Keratinocyte (primary cell): ENCODE data around the gene SOHLH1. TPM values are rescaled to one million over a fixed set of nuclear protein-coding genes. Genes with fewer than 3 reads are reported as not detected.

Experiments used
- DNase-seq: peaks from one replicate; pipeline ENCODE4 v3.0.0-alpha.2; 2011; ENCODE audit warnings: low read depth, missing footprints, low spot score
- FAIRE-seq: peaks from 2 replicates; lab custom pipeline; 2011; peaks lifted over from hg19 to GRCh38; lab: Jason Lieb, UNC
- H2AFZ ChIP-seq: 2 replicates; pipeline ENCODE4 v1.6.0; 2012; ENCODE audit warnings: low read length, control low read depth, inconsistent platforms; ENCODE audit not compliant: control insufficient read depth
- H3K27ac ChIP-seq: 2 replicates; pipeline ENCODE4 v1.5.1; 2011; ENCODE audit warnings: low read length; ENCODE audit not compliant: control insufficient read depth, insufficient read depth
- H3K27me3 ChIP-seq: 3 replicates; pipeline ENCODE4 v1.6.0; 2011; ENCODE audit warnings: low read length; ENCODE audit not compliant: control insufficient read depth, insufficient read depth; ENCODE audit errors: extremely low read depth
- H3K36me3 ChIP-seq, 2 experiments: 2 replicates in 1 of 2; 3 replicates in 1 of 2; pipeline ENCODE4 v1.5.1; 2011; ENCODE audit warnings: low read length in 2 of 2, mild to moderate bottlenecking in 1 of 2; ENCODE audit not compliant: control insufficient read depth in 2 of 2, insufficient read depth in 2 of 2; ENCODE audit errors: extremely low read depth in 1 of 2
- H3K4me1 ChIP-seq: 3 replicates; pipeline ENCODE4 v1.5.1; 2011; ENCODE audit warnings: low read length; ENCODE audit not compliant: control insufficient read depth, insufficient read depth; ENCODE audit errors: extremely low read depth
- H3K4me2 ChIP-seq: 3 replicates; pipeline ENCODE4 v1.6.0; 2011; ENCODE audit warnings: low read depth, low read length; ENCODE audit not compliant: control insufficient read depth, insufficient read depth; ENCODE audit errors: extremely low read depth
- H3K4me3 ChIP-seq, 3 experiments: fragments of 200-600 bp in 1 of 3; sonication (generic) in 1 of 3; 2 replicates in 2 of 3; 3 replicates in 1 of 3; pipeline ENCODE4 v1.5.1; 2011 to 2016; ENCODE audit warnings: low read length in 3 of 3, mild to moderate bottlenecking in 3 of 3, control low read depth in 2 of 3, inconsistent platforms in 1 of 3, low read depth in 1 of 3, mixed read lengths in 1 of 3, mixed run types in 1 of 3, moderate library complexity in 1 of 3; ENCODE audit not compliant: control insufficient read depth in 2 of 3, insufficient read depth in 2 of 3; ENCODE audit errors: extremely low read depth in 1 of 3
- H3K79me2 ChIP-seq: 2 replicates; pipeline ENCODE4 v1.6.0; 2012; ENCODE audit warnings: low read length; ENCODE audit not compliant: control insufficient read depth, insufficient read depth
- H3K9ac ChIP-seq: 3 replicates; pipeline ENCODE4 v1.6.0; 2011; ENCODE audit warnings: low read length; ENCODE audit not compliant: control insufficient read depth, insufficient read depth; ENCODE audit errors: extremely low read depth
- H3K9me1 ChIP-seq: 3 replicates; pipeline ENCODE4 v1.6.0; 2011; ENCODE audit warnings: low read length; ENCODE audit not compliant: control insufficient read depth, insufficient read depth; ENCODE audit errors: extremely low read depth
- H3K9me3 ChIP-seq: 2 replicates; pipeline ENCODE4 v1.5.1; 2012; ENCODE audit warnings: low read depth, low read length; ENCODE audit not compliant: control insufficient read depth
- H4K20me1 ChIP-seq: 3 replicates; pipeline ENCODE4 v1.6.0; 2011; ENCODE audit warnings: low read length; ENCODE audit not compliant: control insufficient read depth, insufficient read depth; ENCODE audit errors: extremely low read depth
- CTCF ChIP-seq, 3 experiments: IDR thresholded peaks in 1 of 3; conservative IDR thresholded peaks in 1 of 3; optimal IDR thresholded peaks in 1 of 3; 2 replicates in 2 of 3; 3 replicates in 1 of 3; pipeline versions ENCODE3 to v1.5.1; 2011; ENCODE audit warnings: low read length in 3 of 3, mild to moderate bottlenecking in 3 of 3, moderate library complexity in 2 of 3, control low read depth in 1 of 3, inconsistent platforms in 1 of 3; ENCODE audit not compliant: insufficient read depth in 2 of 3; ENCODE audit errors: extremely low read depth in 1 of 3
- EZH2 ChIP-seq: IDR thresholded peaks from one replicate; pipeline ENCODE4 v1.6.1; 2012; ENCODE audit warnings: inconsistent platforms, mild to moderate bottlenecking, low read length, moderate library complexity
- dilution Hi-C: fragments of 300-500 bp; cut with MboI; formaldehyde crosslinking; loops from one replicate; pipeline ENCODE4 v1.7.0; 2020; ENCODE audit warnings: low sequenced_read_pairs; ENCODE audit not compliant: extremely low pct_ligation_motif_present
- polyA plus RNA-seq, 5 experiments: library from polyadenylated mRNA; depleted of rRNA in 3 of 5; stranded (reverse) in 3 of 5; stranded (forward) in 1 of 5; unstranded in 1 of 5; fragments of >200 nt; gene quantifications; 1 replicate in 1 of 5; 2 replicates in 3 of 5; 3 replicates in 1 of 5; pipeline versions ENCODE4 v1.2.1 to v1.2.3, GENCODE V29; 2011 to 2012; ENCODE audit warnings: missing spikeins in 2 of 5, low read depth in 1 of 5, low replicate concordance in 1 of 5

The SOHLH1 gene
- polyA plus RNA-seq, 1 donor (not counting 4 experiments of a cell fraction or from before 2014, with no cell fraction given) = not detected

DNA sequence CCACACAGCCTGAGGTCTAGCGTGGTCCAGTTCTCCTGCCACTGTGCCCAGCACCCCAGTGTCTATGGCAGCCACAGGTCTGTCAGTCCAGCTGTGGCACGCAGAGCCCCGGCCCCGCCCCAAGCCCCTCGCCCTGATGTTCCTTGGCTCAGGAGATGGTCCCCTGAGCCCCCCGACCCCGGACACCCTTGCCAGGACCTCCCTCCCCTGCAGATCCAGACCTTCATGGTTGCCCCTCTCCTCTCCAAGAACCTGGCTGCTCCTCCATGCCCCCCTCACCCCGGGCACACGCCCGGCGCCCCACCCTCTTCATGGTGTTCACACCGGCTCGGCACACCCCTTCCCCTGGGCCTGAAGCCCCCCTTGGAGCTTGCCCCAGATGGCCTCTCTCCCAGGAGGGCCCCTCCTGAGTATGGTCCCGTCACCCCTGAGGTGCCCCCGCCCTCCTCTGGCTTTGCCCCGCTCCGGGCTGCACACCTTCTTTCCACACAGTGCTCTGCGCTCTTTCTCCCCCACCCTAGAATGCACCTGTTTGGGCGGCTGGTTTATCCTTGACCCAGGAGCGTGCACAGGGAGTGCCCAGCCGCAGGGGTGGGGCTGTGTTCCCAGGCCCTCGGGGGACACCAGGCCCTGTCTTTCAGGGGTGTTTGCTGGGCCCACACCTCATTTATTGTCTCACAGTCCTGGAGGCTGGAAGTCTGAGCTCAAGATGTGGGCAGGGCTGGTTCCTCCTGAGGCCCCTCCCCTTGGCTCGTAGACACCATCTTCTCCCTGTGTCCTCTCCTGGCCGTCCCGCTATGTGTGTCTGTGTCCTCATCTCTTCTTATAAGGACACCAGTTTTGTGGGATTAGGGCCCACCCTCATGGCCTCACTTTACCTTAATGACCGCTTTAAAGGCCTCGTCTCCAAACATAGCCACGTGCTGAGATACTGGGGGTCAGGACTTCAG, 40.3 kb upstream of the SOHLH1 start:
- TF ChIP-seq EZH2 = no peak
- no peak for TF ChIP-seq CTCF (optimal IDR thresholded peaks at IDR 0.05 in 1 of 3, IDR thresholded peaks at IDR 0.05 in 1 of 3, conservative IDR thresholded peaks at IDR 0.05 in 1 of 3; ENCODE audit: extremely low read depth in 1 of 3, insufficient read depth in 2 of 3, low read length in 3 of 3)
- dilution Hi-C loops = no loop called here
- H3K9ac ChIP-seq = no peak overlapping the region
- no peak overlapping the region for H3K4me3 ChIP-seq
- H3K9me3 ChIP-seq = no peaks in the 10 kb centered on the region
- H3K4me2 ChIP-seq = no peak overlapping the region
- H3K79me2 ChIP-seq = no peaks in the 10 kb centered on the region
- no peak overlapping the region for H2AFZ ChIP-seq
- H3K9me1 ChIP-seq = no peaks in the 10 kb centered on the region
- FAIRE-seq = no peak
- H4K20me1 ChIP-seq = no peaks in the 10 kb centered on the region
- peaks cover 27% of the 10 kb centered on the region for H3K27me3 ChIP-seq
- DNase-seq = no peak
- no peaks in the 10 kb centered on the region for H3K36me3 ChIP-seq
- no peaks in the 10 kb centered on the region for H3K4me1 ChIP-seq
- H3K27ac ChIP-seq = no peak overlapping the region

GRCh38 chr9:135737840-135738521, 38.7 kb upstream of the SOHLH1 start:
- FAIRE-seq = no peak
- H2AFZ ChIP-seq = no peak overlapping the region
- no peaks in the 10 kb centered on the region for H3K9me1 ChIP-seq
- no peak overlapping the region for H3K27ac ChIP-seq
- dilution Hi-C loops = no loop called here
- no peak overlapping the region for H3K9ac ChIP-seq
- no peaks in the 10 kb centered on the region for H3K9me3 ChIP-seq
- no peak for DNase-seq
- H3K4me3 ChIP-seq = no peak overlapping the region
- no peak for TF ChIP-seq EZH2
- no peak for TF ChIP-seq CTCF (optimal IDR thresholded peaks at IDR 0.05 in 1 of 3, IDR thresholded peaks at IDR 0.05 in 1 of 3, conservative IDR thresholded peaks at IDR 0.05 in 1 of 3; ENCODE audit: extremely low read depth in 1 of 3, insufficient read depth in 2 of 3, low read length in 3 of 3)
- no peaks in the 10 kb centered on the region for H4K20me1 ChIP-seq
- H3K79me2 ChIP-seq = no peaks in the 10 kb centered on the region
- H3K36me3 ChIP-seq = no peaks in the 10 kb centered on the region
- no peaks in the 10 kb centered on the region for H3K4me1 ChIP-seq
- no peak overlapping the region for H3K4me2 ChIP-seq
- H3K27me3 ChIP-seq = peaks cover 33% of the 10 kb centered on the region
